ENCODE data around the gene MRPL43. TPM values are rescaled to one million over a fixed set of nuclear protein-coding genes. Genes with fewer than 3 reads are reported as not detected.

Gene MRPL43
- total and polyA plus RNA-seq, 10 of the 15 experiments (the other 5 are each of a cell fraction or from before 2014, with no cell fraction given): 16.6 to 108 (median 65.1) TPM

GRCh38 chr10:101031796-101032636, 44.7 kb upstream of the MRPL43 start:
- intact Hi-C loops (cut with micrococcal nuclease; ENCODE audit: unreplicated experiment): loop anchor here (5.0 kb wide), 1 partner anchor 35 kb away; no protein-coding TSS in a partner anchor
- Histone ChIP-seq H3K27me3 (replicated peaks in 1 of 2; ENCODE audit: control insufficient read depth in 2 of 2, insufficient read depth in 2 of 2, low read length in 1 of 2) (peaks cover 5 to 9% of the 10 kb centered on the region in 2 experiments), H3K9me3 (replicated peaks; ENCODE audit: control insufficient read depth, insufficient read depth, low read length) (no peaks in the 10 kb centered on the region), H3K4me1 (ENCODE audit: control insufficient read depth, insufficient read depth, low read length) (peaks cover 21% of the 10 kb centered on the region), H3K4me2 (ENCODE audit: control insufficient read depth, insufficient read depth) (peak overlapping the region; percentile 95), H3K4me3 (peak overlapping the region; percentile 64), H3K27ac (ENCODE audit: control insufficient read depth, insufficient read depth) (no peak overlapping the region), H3K9ac (ENCODE audit: control insufficient read depth, insufficient read depth, low read length) (peak overlapping the region; percentile 22; the same call in 1 of the 2 replicates), H4K20me1 (ENCODE audit: control insufficient read depth, insufficient read depth) (no peaks in the 10 kb centered on the region), H3K36me3 (ENCODE audit: control insufficient read depth in 2 of 2, insufficient read depth in 2 of 2, low read length in 1 of 2) (no peaks in the 10 kb centered on the region), H2AFZ (ENCODE audit: control insufficient read depth, low read depth, low read length) (peak overlapping the region; percentile 91), H3K79me2 (ENCODE audit: control insufficient read depth, insufficient read depth, low read length) (no peaks in the 10 kb centered on the region)
- ATAC-seq: peak; percentile 66
- ChIA-PET CTCF (interaction anchor here (0.6 to 6.5 kb wide), 13 partner anchors 8 to 704 kb away, joined by 3 to 86 read pairs (median 6); partner anchors contain the start of genes KAZALD1 and LZTS2), POLR2A (interaction anchor here (1.0 to 1.7 kb wide), 5 partner anchors 11 to 35 kb away, joined by 3 to 8 read pairs (median 4); partner anchors contain the start of gene KAZALD1), RAD21 (ENCODE audit: unreplicated experiment) (interaction anchor here (0.9 to 2.3 kb wide), 6 partner anchors 10 to 63 kb away, joined by 3 to 13 read pairs (median 4); no protein-coding TSS in a partner anchor), SMC1A (ENCODE audit: uncharacterized antibody, unreplicated experiment) (interaction anchor here (0.5 to 4.3 kb wide), 6 partner anchors 10 to 118 kb away, joined by 3 to 24 read pairs (median 3); no protein-coding TSS in a partner anchor)
- in situ Hi-C loops (cut with MboI): no loop called here
- WGBS (ENCODE audit: insufficient coverage, insufficient replicate concordance, low lambda C conversion rate, missing lambda C conversion rate): 1% methylated on average over 44 of the region's 47 CpGs
- no TSS peak for BruUV-seq (replicated peaks)
- no peak for FAIRE-seq
- DNase-seq (ENCODE audit: low read depth, low spot score): no peak
- TF ChIP-seq ZBED1 (IDR thresholded peaks at IDR 0.05; ENCODE audit: borderline replicate concordance) (no peak), KDM1A (IDR thresholded peaks at IDR 0.05; ENCODE audit: borderline replicate concordance) (no peak), MLLT1 (IDR thresholded peaks at IDR 0.05) (no peak), USF2 (IDR thresholded peaks at IDR 0.05; ENCODE audit: borderline replicate concordance, low read depth, low read length) (no peak), EP300 (IDR thresholded peaks at IDR 0.05; ENCODE audit: borderline replicate concordance in 1 of 2, control insufficient read depth in 1 of 2, low read depth in 2 of 2, low read length in 2 of 2) (no peak), RBBP5 (conservative IDR thresholded peaks at IDR 0.05) (no peak), BCL3 (IDR thresholded peaks at IDR 0.05; ENCODE audit: borderline replicate concordance, insufficient read depth, low read depth, low read length, poor library complexity, severe bottlenecking) (no peak), RB1 (IDR thresholded peaks at IDR 0.05; ENCODE audit: borderline replicate concordance) (no peak), PAX5 (IDR thresholded peaks at IDR 0.05; ENCODE audit: borderline replicate concordance, low read depth, low read length) (peak; percentile 74; the same call in 1 of the 2 replicates), NR2F1 (conservative IDR thresholded peaks at IDR 0.05) (no peak), SP1 (IDR thresholded peaks at IDR 0.05; ENCODE audit: low read depth, low read length) (no peak), BCLAF1 (IDR thresholded peaks at IDR 0.05) (no peak)

All from GM12878 (cell line).